Large intestine (tissue), 3 donors: Measurements from ENCODE around the gene ZMPSTE24. TPM values are rescaled to one million over a fixed set of nuclear protein-coding genes. Genes with fewer than 3 reads are reported as not detected.

Experiments
- DNase-seq, 2 donors: peaks; one replicate each; pipeline versions ENCODE4 v3.0.0 to v3.0.0-alpha.2; 2013
- H3K27ac ChIP-seq: one replicate; pipeline ENCODE4 v1.5.1; 2013; ENCODE audit warnings: low read length
- H3K27me3 ChIP-seq: 2 replicates; pipeline ENCODE4 v1.6.1; 2013; ENCODE audit warnings: low read length; ENCODE audit not compliant: control insufficient read depth, insufficient read depth
- H3K36me3 ChIP-seq: 2 replicates; pipeline ENCODE4 v1.6.1; 2013; ENCODE audit warnings: low read length; ENCODE audit not compliant: control insufficient read depth, insufficient read depth
- H3K4me1 ChIP-seq: one replicate; pipeline ENCODE4 v1.6.1; 2013; ENCODE audit warnings: low read length; ENCODE audit not compliant: control insufficient read depth, insufficient read depth
- H3K4me3 ChIP-seq: one replicate; pipeline ENCODE4 v1.5.1; 2013; ENCODE audit warnings: low read length
- H3K9me3 ChIP-seq: one replicate; pipeline ENCODE4 v1.6.1; 2013; ENCODE audit warnings: mild to moderate bottlenecking, low read depth, low read length, moderate library complexity; ENCODE audit not compliant: control insufficient read depth
- WGBS: methylation state at CpG from one replicate; pipeline ENCODE4 v1.1.5; 2013; ENCODE audit warnings: low lambda C conversion rate; ENCODE audit not compliant: insufficient coverage; 5-methylcytosine and 5-hydroxymethylcytosine counted together
- polyA plus RNA-seq: library from polyadenylated mRNA; unstranded; fragments of 120-200 nt; gene quantifications from one replicate; pipeline ENCODE4 v1.2.1, GENCODE V29; 2013

ZMPSTE24 gene
- polyA plus RNA-seq, 1 donor: 45.9 TPM

GRCh38 chr1:40301541-40302299 is 43.7 kb downstream of the ZMPSTE24 start:
- Histone ChIP-seq H3K27ac (no peak overlapping the region), H3K36me3 (no peaks in the 10 kb centered on the region), H3K4me1 (no peaks in the 10 kb centered on the region), H3K4me3 (no peak overlapping the region), H3K9me3 (no peaks in the 10 kb centered on the region), H3K27me3 (peaks cover 10% of the 10 kb centered on the region)
- no peak for DNase-seq
- 100% methylated on average over 1 of the region's 12 CpGs for WGBS

- Histone ChIP-seq H3K4me1 (no peaks in the 10 kb centered on the region), H3K4me3 (no peak overlapping the region), H3K27me3 (peaks cover 10% of the 10 kb centered on the region), H3K27ac (no peak overlapping the region), H3K9me3 (no peaks in the 10 kb centered on the region), H3K36me3 (no peaks in the 10 kb centered on the region)
- WGBS: no CpG with 5 or more reads among the region's 13 CpGs
- DNase-seq: no peak
Observed at GRCh38 chr1:40302475-40302874, 44.4 kb downstream of the ZMPSTE24 start.

GRCh38 chr1:40303051-40303771 is 45.2 kb downstream of the ZMPSTE24 start:
- no peak overlapping the region for H3K4me3 ChIP-seq
- WGBS: no CpG with 5 or more reads among the region's 38 CpGs
- no peaks in the 10 kb centered on the region for H3K4me1 ChIP-seq
- no peak for DNase-seq
- H3K27me3 ChIP-seq: peaks cover 10% of the 10 kb centered on the region
- H3K27ac ChIP-seq: no peak overlapping the region
- H3K36me3 ChIP-seq: no peaks in the 10 kb centered on the region
- no peaks in the 10 kb centered on the region for H3K9me3 ChIP-seq

- no peak overlapping the region for H3K27ac ChIP-seq
- no peaks in the 10 kb centered on the region for H3K9me3 ChIP-seq
- DNase-seq: no peak
- no peaks in the 10 kb centered on the region for H3K36me3 ChIP-seq
- H3K4me3 ChIP-seq: no peak overlapping the region
- no peaks in the 10 kb centered on the region for H3K4me1 ChIP-seq
- peaks cover 10% of the 10 kb centered on the region for H3K27me3 ChIP-seq
- no CpG with 5 or more reads among the region's 33 CpGs for WGBS
Observed at GRCh38 chr1:40303790-40304189, 45.8 kb downstream of the ZMPSTE24 start.

- DNase-seq: no peak
- Histone ChIP-seq H3K9me3 (no peaks in the 10 kb centered on the region), H3K27me3 (peaks cover 10% of the 10 kb centered on the region), H3K4me1 (no peaks in the 10 kb centered on the region), H3K36me3 (no peaks in the 10 kb centered on the region), H3K4me3 (no peak overlapping the region), H3K27ac (no peak overlapping the region)
- no CpG with 5 or more reads among the region's 5 CpGs for WGBS
Observed at GRCh38 chr1:40305451-40305850, 47.4 kb downstream of the ZMPSTE24 start.

GRCh38 chr1:40305871-40306270 is 47.8 kb downstream of the ZMPSTE24 start:
- Histone ChIP-seq H3K9me3 (no peaks in the 10 kb centered on the region), H3K27ac (no peak overlapping the region), H3K27me3 (peaks cover 10% of the 10 kb centered on the region), H3K36me3 (no peaks in the 10 kb centered on the region), H3K4me3 (no peak overlapping the region), H3K4me1 (no peaks in the 10 kb centered on the region)
- DNase-seq: no peak
- WGBS: no CpG with 5 or more reads among the region's 2 CpGs

GRCh38 chr1:40306296-40306695 is 48.3 kb downstream of the ZMPSTE24 start:
- H3K9me3 ChIP-seq: no peaks in the 10 kb centered on the region
- WGBS: no CpG with 5 or more reads among the region's 4 CpGs
- H3K4me1 ChIP-seq: no peaks in the 10 kb centered on the region
- H3K27me3 ChIP-seq: peaks cover 10% of the 10 kb centered on the region
- no peak for DNase-seq
- H3K4me3 ChIP-seq: no peak overlapping the region
- no peak overlapping the region for H3K27ac ChIP-seq
- H3K36me3 ChIP-seq: no peaks in the 10 kb centered on the region

GRCh38 chr1:40307186-40307585 is 49.1 kb downstream of the ZMPSTE24 start:
- no CpG with 5 or more reads among the region's 6 CpGs for WGBS
- Histone ChIP-seq H3K9me3 (no peaks in the 10 kb centered on the region), H3K4me1 (peaks cover 7% of the 10 kb centered on the region), H3K27me3 (peaks cover 10% of the 10 kb centered on the region), H3K4me3 (no peak overlapping the region), H3K27ac (no peak overlapping the region), H3K36me3 (no peaks in the 10 kb centered on the region)
- no peak for DNase-seq

GRCh38 chr1:40308036-40308727 is 50.1 kb downstream of the ZMPSTE24 start:
- Histone ChIP-seq H3K4me3 (no peak overlapping the region), H3K9me3 (no peaks in the 10 kb centered on the region), H3K4me1 (peaks cover 15% of the 10 kb centered on the region), H3K27ac (no peak overlapping the region), H3K36me3 (no peaks in the 10 kb centered on the region), H3K27me3 (peaks cover 7% of the 10 kb centered on the region)
- WGBS: no CpG with 5 or more reads among the region's 6 CpGs
- DNase-seq: no peak

GRCh38 chr1:40309374-40310128 is 51.5 kb downstream of the ZMPSTE24 start:
- no peak for DNase-seq
- Histone ChIP-seq H3K4me3 (no peak overlapping the region), H3K4me1 (peaks cover 29% of the 10 kb centered on the region), H3K36me3 (no peaks in the 10 kb centered on the region), H3K9me3 (no peaks in the 10 kb centered on the region), H3K27ac (no peak overlapping the region), H3K27me3 (peaks cover 3% of the 10 kb centered on the region)
- WGBS: 86% methylated on average over 1 of the region's 8 CpGs
